HEK293 (cell line): Measurements from ENCODE around the gene ELOVL6.

Source experiments
- CTCF ChIA-PET: fragments of 350-600 bp; formaldehyde crosslinking; extraction: SDS; loops from one replicate; lab custom pipeline; 2021; ENCODE audit warnings: antibody characterized with exemption; lab: Yijun Ruan, JAX
- POLR2A ChIA-PET: fragments of 300-600 bp; formaldehyde crosslinking; extraction: SDS; loops from one replicate; lab custom pipeline; 2020; ENCODE audit warnings: antibody characterized with exemption, inconsistent platforms; lab: Yijun Ruan, JAX
- H3K27ac ChIP-seq: fragments of 200-500 bp; sonication (Bioruptor generic); 2 replicates; pipeline ENCODE4 v1.5.1; 2014; ENCODE audit warnings: low read depth, low read length, control low read depth, inconsistent platforms; ENCODE audit errors: extremely low read depth
- H3K36me3 ChIP-seq, 2 experiments: fragments of 200-500 bp in 1 of 2; sonication (Bioruptor generic) in 1 of 2; 1 replicate in 1 of 2; 2 replicates in 1 of 2; pipeline ENCODE4 v1.5.1; 2014 to 2017; ENCODE audit warnings: inconsistent platforms in 2 of 2, low read length in 2 of 2; ENCODE audit not compliant: control insufficient read depth in 2 of 2, insufficient read depth in 1 of 2
- H3K4me1 ChIP-seq: fragments of 200-500 bp; sonication (Bioruptor generic); 2 replicates; pipeline ENCODE4 v1.5.1; 2014; ENCODE audit warnings: mild to moderate bottlenecking, low read length, inconsistent platforms; ENCODE audit not compliant: control insufficient read depth, insufficient read depth
- H3K4me3 ChIP-seq: 2 replicates; pipeline ENCODE4 v1.5.1; 2011; ENCODE audit warnings: low read depth, mild to moderate bottlenecking, control low read depth, low read length, moderate library complexity
- H3K9me3 ChIP-seq: fragments of 200-500 bp; sonication (Bioruptor generic); 2 replicates; pipeline ENCODE4 v1.5.1; 2014; ENCODE audit warnings: low read depth, low read length, inconsistent platforms; ENCODE audit not compliant: control insufficient read depth, insufficient read depth
- GFI1B ChIP-seq: fragments of 450-650 bp; formaldehyde crosslinking; IDR thresholded peaks from 2 replicates; pipeline ENCODE4 v1.5.1; 2016; ENCODE audit warnings: missing biosample characterization, missing genetic modification characterization
- GLI2 ChIP-seq: fragments of 450-650 bp; formaldehyde crosslinking; IDR thresholded peaks from 2 replicates; pipeline ENCODE4; 2017; ENCODE audit warnings: missing biosample characterization, missing genetic modification characterization, low read depth, borderline replicate concordance
- KLF10 ChIP-seq: fragments of 450-650 bp; IDR thresholded peaks from 2 replicates; pipeline ENCODE4 v1.5.1; 2018; ENCODE audit warnings: missing biosample characterization, mild to moderate bottlenecking, missing genetic modification characterization
- MEIS1 ChIP-seq: sonication (generic); formaldehyde crosslinking; IDR thresholded peaks from 2 replicates; pipeline ENCODE4 v1.8.1; 2022; ENCODE audit warnings: missing genetic modification reagents, mild to moderate bottlenecking, borderline replicate concordance
- OVOL3 ChIP-seq: fragments of 450-650 bp; formaldehyde crosslinking; IDR thresholded peaks from 2 replicates; pipeline ENCODE4 v1.5.1; 2016; ENCODE audit warnings: missing biosample characterization, missing genetic modification characterization
- PBX3 ChIP-seq: sonication (generic); formaldehyde crosslinking; IDR thresholded peaks from 2 replicates; pipeline ENCODE4 v1.8.1; 2022; ENCODE audit warnings: mild to moderate bottlenecking, moderate library complexity, missing genetic modification reagents
- RBAK ChIP-seq: fragments of 450-650 bp; formaldehyde crosslinking; IDR thresholded peaks from 2 replicates; pipeline ENCODE4 v1.5.1; 2016; ENCODE audit warnings: missing biosample characterization, missing genetic modification characterization
- ZBTB17 ChIP-seq: fragments of 450-650 bp; formaldehyde crosslinking; IDR thresholded peaks from 2 replicates; pipeline ENCODE4 v1.5.1; 2016; ENCODE audit warnings: missing biosample characterization, missing genetic modification characterization
- ZBTB7A ChIP-seq: fragments of 450-650 bp; formaldehyde crosslinking; IDR thresholded peaks from 2 replicates; pipeline ENCODE4 v1.5.1; 2016; ENCODE audit warnings: low read depth, missing biosample characterization, missing genetic modification characterization
- ZFHX2 ChIP-seq: fragments of 450-650 bp; formaldehyde crosslinking; conservative IDR thresholded peaks from 2 replicates; pipeline ENCODE4 v1.5.1; 2016; ENCODE audit warnings: missing biosample characterization, missing genetic modification characterization
- ZFP3 ChIP-seq: fragments of 450-650 bp; formaldehyde crosslinking; IDR thresholded peaks from 2 replicates; pipeline ENCODE4 v1.5.1; 2016; ENCODE audit warnings: low read depth, missing biosample characterization, missing genetic modification characterization
- ZNF133 ChIP-seq: fragments of 450-650 bp; formaldehyde crosslinking; IDR thresholded peaks from 2 replicates; pipeline ENCODE4 v1.5.1; 2016; ENCODE audit warnings: missing biosample characterization, missing genetic modification characterization
- ZNF184 ChIP-seq: fragments of 450-650 bp; IDR thresholded peaks from 2 replicates; pipeline ENCODE4 v1.5.1; 2018; ENCODE audit warnings: missing biosample characterization, mild to moderate bottlenecking, missing genetic modification characterization
- ZNF211 ChIP-seq: fragments of 450-650 bp; formaldehyde crosslinking; IDR thresholded peaks from 2 replicates; pipeline ENCODE4 v1.5.1; 2016; ENCODE audit warnings: low read depth, missing biosample characterization, missing genetic modification characterization
- ZNF214 ChIP-seq: fragments of 450-650 bp; formaldehyde crosslinking; IDR thresholded peaks from 2 replicates; pipeline ENCODE4 v1.5.1; 2017; ENCODE audit warnings: missing biosample characterization, mild to moderate bottlenecking, missing genetic modification characterization, borderline replicate concordance
- ZNF24 ChIP-seq: fragments of 450-650 bp; formaldehyde crosslinking; IDR thresholded peaks from 2 replicates; pipeline ENCODE4 v1.5.1; 2016; ENCODE audit warnings: missing biosample characterization, missing genetic modification characterization
- ZNF292 ChIP-seq: fragments of 450-650 bp; formaldehyde crosslinking; IDR thresholded peaks from 2 replicates; pipeline ENCODE4 v1.5.1; 2016; ENCODE audit warnings: low read depth, missing biosample characterization, missing genetic modification characterization, borderline replicate concordance
- ZNF302 ChIP-seq: fragments of 450-650 bp; formaldehyde crosslinking; IDR thresholded peaks from 2 replicates; pipeline ENCODE4 v1.5.1; 2016; ENCODE audit warnings: missing biosample characterization, missing genetic modification characterization, low read depth
- ZNF398 ChIP-seq: fragments of 450-650 bp; formaldehyde crosslinking; IDR thresholded peaks from 2 replicates; pipeline ENCODE4 v1.5.1; 2017; ENCODE audit warnings: missing biosample characterization, missing genetic modification characterization
- ZNF404 ChIP-seq: fragments of 450-650 bp; formaldehyde crosslinking; IDR thresholded peaks from 2 replicates; pipeline ENCODE4 v1.5.1; 2017; ENCODE audit warnings: missing biosample characterization, missing genetic modification characterization
- ZNF433 ChIP-seq: fragments of 450-650 bp; formaldehyde crosslinking; IDR thresholded peaks from 2 replicates; pipeline ENCODE4 v1.5.1; 2016; ENCODE audit warnings: missing biosample characterization, missing genetic modification characterization, low read depth
- ZNF48 ChIP-seq: fragments of 450-650 bp; formaldehyde crosslinking; IDR thresholded peaks from 2 replicates; pipeline ENCODE4 v1.5.1; 2016; ENCODE audit warnings: missing biosample characterization, missing genetic modification characterization
- ZNF521 ChIP-seq: fragments of 450-650 bp; formaldehyde crosslinking; IDR thresholded peaks from 2 replicates; pipeline ENCODE4 v1.5.1; 2017; ENCODE audit warnings: missing biosample characterization, mild to moderate bottlenecking, missing genetic modification characterization
- ZNF530 ChIP-seq: fragments of 450-650 bp; formaldehyde crosslinking; IDR thresholded peaks from 2 replicates; pipeline ENCODE4 v1.5.1; 2016; ENCODE audit warnings: low read depth, missing biosample characterization, missing genetic modification characterization
- ZNF549 ChIP-seq: fragments of 450-650 bp; IDR thresholded peaks from 2 replicates; pipeline ENCODE4 v1.5.1; 2018; ENCODE audit warnings: missing biosample characterization, missing genetic modification characterization, mild to moderate bottlenecking, inconsistent platforms, moderate library complexity
- ZNF555 ChIP-seq: fragments of 450-650 bp; formaldehyde crosslinking; conservative IDR thresholded peaks from 2 replicates; pipeline ENCODE4 v1.5.1; 2017; ENCODE audit warnings: missing biosample characterization, mild to moderate bottlenecking, missing genetic modification characterization, inconsistent platforms
- ZNF701 ChIP-seq: fragments of 450-650 bp; formaldehyde crosslinking; IDR thresholded peaks from 2 replicates; pipeline ENCODE4 v1.5.1; 2016; ENCODE audit warnings: missing biosample characterization, missing genetic modification characterization
- ZNF768 ChIP-seq: fragments of 450-650 bp; formaldehyde crosslinking; IDR thresholded peaks from 2 replicates; pipeline ENCODE4 v1.5.1; 2018; ENCODE audit warnings: missing biosample characterization, mild to moderate bottlenecking, missing genetic modification characterization
- ZNF785 ChIP-seq: fragments of 450-650 bp; formaldehyde crosslinking; IDR thresholded peaks from 2 replicates; pipeline ENCODE4 v1.5.1; 2016; ENCODE audit warnings: missing biosample characterization, missing genetic modification characterization
- ZXDB ChIP-seq: fragments of 450-650 bp; formaldehyde crosslinking; IDR thresholded peaks from 2 replicates; pipeline ENCODE4 v1.5.1; 2016; ENCODE audit warnings: missing biosample characterization, missing genetic modification characterization
- TF ChIP-seq, protein P1 (sequence below): fragments of 450-650 bp; formaldehyde crosslinking; IDR thresholded peaks from 2 replicates; pipeline ENCODE4 v1.5.1; 2016; ENCODE audit warnings: missing biosample characterization, missing genetic modification characterization

ELOVL6 gene

GRCh38 chr4:110198435-110199416 lies at the start of gene ELOVL6 (continued):
- TF ChIP-seq ZNF521 (tag by site-specific recombination) (no peak), ZXDB (tag by site-specific recombination) (peak; percentile 69), ZNF530 (tag by site-specific recombination) (no peak), OVOL3 (no peak), RBAK (tag by site-specific recombination) (no peak), ZFHX2 (tag by site-specific recombination) (peak; percentile 61)
- TF ChIP-seq, all 188 proteins: peak for 52

DNA sequence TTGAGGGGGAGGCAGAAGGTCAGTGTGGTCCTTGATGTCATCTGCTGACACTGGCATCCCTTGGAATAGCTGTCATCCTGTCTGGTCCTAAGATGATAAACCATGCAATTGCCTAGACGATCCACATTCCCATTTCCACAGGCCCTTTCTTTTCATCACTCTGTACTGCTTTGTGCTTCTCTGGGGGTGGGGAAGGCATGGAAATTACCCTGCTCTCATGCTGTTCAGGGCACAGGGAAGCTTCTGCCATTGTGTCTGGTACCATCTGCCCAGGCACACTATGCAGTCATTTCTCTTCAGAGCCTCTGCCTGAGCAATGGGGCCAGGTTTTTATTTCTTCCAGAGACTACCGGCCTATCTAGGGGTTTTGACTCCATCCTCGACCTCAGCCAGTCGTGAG lies 49.7 kb upstream of the ELOVL6 start:
- Histone ChIP-seq H3K36me3 (no peaks in the 10 kb centered on the region), H3K4me3 (no peak overlapping the region), H3K27ac (no peak overlapping the region), H3K4me1 (no peaks in the 10 kb centered on the region), H3K9me3 (no peaks in the 10 kb centered on the region)
- CTCF ChIA-PET: interaction anchor here (0.7 kb wide), 2 partner anchors 65 to 261 kb away, joined by 3 read pairs; no protein-coding TSS in a partner anchor
- TF ChIP-seq ZNF521 (tag by site-specific recombination): no peak
- no peak for TF ChIP-seq ZNF302 (tag by site-specific recombination)
- no peak for TF ChIP-seq ZNF292 (tag by site-specific recombination)
- no peak for TF ChIP-seq ZBTB7A (tag by site-specific recombination)
- TF ChIP-seq ZBTB17 (tag by site-specific recombination): no peak
- no peak for TF ChIP-seq ZNF404 (tag by site-specific recombination)
- no peak for TF ChIP-seq GFI1B (tag by site-specific recombination)
- TF ChIP-seq ZNF211: no peak
- no peak for TF ChIP-seq ZNF433 (tag by site-specific recombination)
- TF ChIP-seq ZFP3 (tag by site-specific recombination): no peak
- no peak for TF ChIP-seq ZNF133
- no peak for TF ChIP-seq ZNF184 (tag by site-specific recombination)
- no peak for TF ChIP-seq ZNF768 (tag by site-specific recombination)
- POLR2A ChIA-PET: no interaction called here

- Histone ChIP-seq H3K4me3 (no peak overlapping the region), H3K27ac (no peak overlapping the region), H3K9me3 (no peaks in the 10 kb centered on the region), H3K36me3 (no peaks in the 10 kb centered on the region), H3K4me1 (no peaks in the 10 kb centered on the region)
- POLR2A ChIA-PET: no interaction called here
- TF ChIP-seq ZNF214 (tag by site-specific recombination) (no peak), ZNF785 (tag by site-specific recombination) (no peak), ZNF555 (no peak), KLF10 (tag by site-specific recombination) (no peak), ZNF549 (tag by site-specific recombination) (no peak), ZNF48 (no peak), ZNF701 (tag by site-specific recombination) (no peak), ZNF398 (tag by site-specific recombination) (no peak), PBX3 (CRISPR knock-in tag) (no peak), GLI2 (tag by site-specific recombination) (no peak), MEIS1 (CRISPR knock-in tag) (no peak), ZNF24 (no peak)
- TF ChIP-seq, protein P1, sequence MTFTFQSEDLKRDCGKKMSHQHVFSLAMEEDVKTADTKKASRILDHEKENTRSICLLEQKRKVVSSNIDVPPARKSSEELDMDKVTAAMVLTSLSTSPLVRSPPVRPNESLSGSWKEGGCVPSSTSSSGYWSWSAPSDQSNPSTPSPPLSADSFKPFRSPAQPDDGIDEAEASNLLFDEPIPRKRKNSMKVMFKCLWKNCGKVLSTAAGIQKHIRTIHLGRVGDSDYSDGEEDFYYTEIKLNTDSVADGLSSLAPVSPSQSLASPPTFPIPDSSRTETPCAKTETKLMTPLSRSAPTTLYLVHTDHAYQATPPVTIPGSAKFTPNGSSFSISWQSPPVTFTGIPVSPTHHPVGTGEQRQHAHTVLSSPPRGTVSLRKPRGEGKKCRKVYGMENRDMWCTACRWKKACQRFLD: no peak
- TF ChIP-seq, all 188 proteins: peak for 0
- CTCF ChIA-PET: interaction anchor here (0.6 to 0.7 kb wide), 2 partner anchors 66 to 68 kb away, joined by 3 to 4 read pairs; no protein-coding TSS in a partner anchor
Observed at GRCh38 chr4:110247591-110247990, 49.2 kb upstream of the ELOVL6 start.
